B cell (primary cell): ENCODE results near the gene KEL. TPM values are rescaled to one million over a fixed set of nuclear protein-coding genes. Genes with fewer than 3 reads are reported as not detected.

Source experiments
- ATAC-seq: fragments of 200-7000 bp; cut with Tn5 transposase; one replicate; pipeline ENCODE4 v1.10.0; 2021; ENCODE audit warnings: low read depth, mild to moderate bottlenecking, moderate number of reproducible peaks, moderate library complexity
- CTCF ChIA-PET: fragments of 350-600 bp; sonication (Branson Sonifier 250); formaldehyde crosslinking; loops from one replicate; lab custom pipeline; 2021; ENCODE audit warnings: antibody characterized with exemption, inconsistent platforms; lab: Charles Lee
- POLR2A ChIA-PET: fragments of 350-600 bp; sonication (Branson Sonifier 250); formaldehyde crosslinking; loops from one replicate; lab custom pipeline; 2021; ENCODE audit warnings: antibody characterized with exemption; lab: Charles Lee
- DNase-seq: peaks from one replicate; pipeline ENCODE4 v3.0.0; 2013
- H2AFZ ChIP-seq: 2 replicates; pipeline ENCODE4 v1.6.1; 2012; ENCODE audit warnings: mild to moderate bottlenecking, low read depth, low read length; ENCODE audit not compliant: insufficient read depth, poor library complexity, severe bottlenecking
- H3K27ac ChIP-seq, 2 donors: 1 replicate in 1 of 2; 2 replicates in 1 of 2; pipeline ENCODE4 v1.5.1; 2012 to 2013; ENCODE audit warnings: low read length in 2 of 2, mild to moderate bottlenecking in 2 of 2, moderate library complexity in 1 of 2
- H3K27me3 ChIP-seq, 4 experiments: fragments of 200-600 bp in 1 of 4; sonication (generic) in 1 of 4; replicated peaks in 1 of 4; 1 replicate in 2 of 4; 2 replicates in 2 of 4; pipeline versions ENCODE4 v1.6.1 to v1.7.0; 2013 to 2016; ENCODE audit warnings: low read length in 3 of 4, mild to moderate bottlenecking in 2 of 4, mixed read lengths in 1 of 4, moderate library complexity in 1 of 4; ENCODE audit not compliant: insufficient read depth in 4 of 4, control insufficient read depth in 3 of 4; ENCODE audit errors: control extremely low read depth in 1 of 4
- H3K36me3 ChIP-seq, 2 experiments: replicated peaks in 1 of 2; 1 replicate in 1 of 2; 2 replicates in 1 of 2; pipeline versions ENCODE4 v1.6.1 to v1.7.1; 2013; ENCODE audit warnings: low read length in 1 of 2; ENCODE audit not compliant: insufficient read depth in 2 of 2, control insufficient read depth in 1 of 2; ENCODE audit errors: control extremely low read depth in 1 of 2, extremely low read depth in 1 of 2
- H3K4me1 ChIP-seq, 2 donors: fragments of 200-600 bp in 1 of 2; sonication (generic) in 1 of 2; 1 replicate in 1 of 2; 2 replicates in 1 of 2; pipeline versions ENCODE4 v1.5.1 to v1.6.1; 2013 to 2017; ENCODE audit warnings: low read length in 2 of 2; ENCODE audit not compliant: control insufficient read depth in 2 of 2, insufficient read depth in 2 of 2
- H3K4me2 ChIP-seq: replicated peaks from 2 replicates; pipeline ENCODE3; 2012; ENCODE audit warnings: mild to moderate bottlenecking, low read depth, low read length; ENCODE audit not compliant: poor library complexity, severe bottlenecking
- H3K4me3 ChIP-seq, 5 experiments: fragments of 200-600 bp in 1 of 5; sonication (generic) in 1 of 5; 1 replicate in 3 of 5; 2 replicates in 2 of 5; pipeline versions ENCODE4 v1.5.1 to v1.7.0; 2011 to 2016; ENCODE audit warnings: low read length in 4 of 5, mild to moderate bottlenecking in 4 of 5, low read depth in 2 of 5, control low read depth in 1 of 5, moderate library complexity in 1 of 5; ENCODE audit not compliant: insufficient read depth in 1 of 5; ENCODE audit errors: control extremely low read depth in 1 of 5, extremely low read depth in 1 of 5
- H3K79me2 ChIP-seq: fragments of 200-600 bp; sonication (generic); one replicate; pipeline ENCODE4 v1.6.0; 2016; ENCODE audit warnings: low read length; ENCODE audit not compliant: control insufficient read depth, insufficient read depth
- H3K9ac ChIP-seq: fragments of 200-600 bp; sonication (generic); 2 replicates; pipeline ENCODE4 v1.6.1; 2017; ENCODE audit warnings: mild to moderate bottlenecking, low read length, moderate library complexity
- H3K9me3 ChIP-seq, 3 donors: one replicate each; pipeline versions ENCODE4 v1.6.1 to v1.7.1; 2013; ENCODE audit warnings: low read length in 2 of 3; ENCODE audit not compliant: control insufficient read depth in 2 of 3, insufficient read depth in 1 of 3; ENCODE audit errors: control extremely low read depth in 1 of 3
- H4K20me1 ChIP-seq: 2 replicates; pipeline ENCODE4 v1.6.0; 2012; ENCODE audit warnings: mild to moderate bottlenecking, low read length; ENCODE audit not compliant: insufficient read depth, control insufficient read depth, poor library complexity, severe bottlenecking
- H3K27ac Mint-ChIP-seq: one replicate; pipeline ENCODE4 v1.8.0; 2021; ENCODE audit warnings: mixed read lengths
- H3K27me3 Mint-ChIP-seq: one replicate; pipeline ENCODE4 v1.8.0; 2021; ENCODE audit warnings: mixed read lengths
- H3K4me1 Mint-ChIP-seq: one replicate; pipeline ENCODE4 v1.8.0; 2021; ENCODE audit warnings: mixed read lengths
- H3K4me3 Mint-ChIP-seq: one replicate; pipeline ENCODE4 v1.8.0; 2021; ENCODE audit warnings: mixed read lengths
- H3K9me3 Mint-ChIP-seq: one replicate; pipeline ENCODE4 v1.8.0; 2022; ENCODE audit warnings: mixed read lengths; ENCODE audit not compliant: insufficient read depth
- CTCF ChIP-seq: fragments of 200-600 bp; IDR thresholded peaks from one replicate; pipeline ENCODE4 v1.8.0; 2022; ENCODE audit warnings: antibody characterized with exemption, mild to moderate bottlenecking
- WGBS: methylation state at CpG from one replicate; pipeline ENCODE4 v1.1.5; 2013; ENCODE audit warnings: missing lambda C conversion rate; ENCODE audit not compliant: insufficient coverage; 5-methylcytosine and 5-hydroxymethylcytosine counted together
- intact Hi-C: fragments of 100-400 bp; cut with micrococcal nuclease; formaldehyde crosslinking; loops from one replicate; pipeline ENCODE4 v1.10.0; 2022
- polyA plus RNA-seq: library from polyadenylated mRNA; depleted of rRNA; stranded (reverse); fragments of >200 nt; gene quantifications from 2 replicates; pipeline ENCODE4 v1.2.3, GENCODE V29; 2012
- total RNA-seq, 2 donors: library from RNA; stranded (reverse); fragments of 120-200 nt in 1 of 2; gene quantifications; 1 replicate in 1 of 2; 2 replicates in 1 of 2; pipeline versions ENCODE4 v1.2.3 to v1.2.4, GENCODE V29; 2013 to 2022

The KEL gene
- total and polyA plus RNA-seq, 2 donors (not counting 1 experiment from before 2014, with no cell fraction given): 0.27 to 0.71 TPM

- no peak overlapping the region for H2AFZ ChIP-seq
- WGBS: 98% methylated on average over 5 of the region's 10 CpGs
- ChIA-PET CTCF (no interaction called here), POLR2A (no interaction called here)
- H3K36me3 ChIP-seq: no peaks in the 10 kb centered on the region
- no peak overlapping the region for H3K4me3 ChIP-seq
- Mint-ChIP-seq H3K4me1 (no peaks in the 10 kb centered on the region), H3K27me3 (peaks cover 28% of the 10 kb centered on the region), H3K4me3 (no peak overlapping the region), H3K27ac (no peak overlapping the region), H3K9me3 (no peaks in the 10 kb centered on the region)
- intact Hi-C loops: no loop called here
- no peak for TF ChIP-seq CTCF
- no peaks in the 10 kb centered on the region for H3K4me1 ChIP-seq
- ATAC-seq (no peak), DNase-seq (no peak)
- H3K27ac ChIP-seq: no peak overlapping the region
- no peak overlapping the region for H3K9ac ChIP-seq
- H3K4me2 ChIP-seq: no peak overlapping the region
- H3K79me2 ChIP-seq: no peaks in the 10 kb centered on the region
- no peaks in the 10 kb centered on the region for H4K20me1 ChIP-seq
- H3K27me3 ChIP-seq: peaks cover 0 to 4% (median 0%) of the 10 kb centered on the region in 4 experiments
- H3K9me3 ChIP-seq: no peaks in the 10 kb centered on the region
These were observed 70.6 kb downstream of the KEL start for GRCh38 chr7:142891490-142892082.

Other genes with a start within 250 kb of the KEL start
- not detected in 2 replicates for gene PRSS1, start 212.9 kb downstream of the KEL start, total RNA-seq
- 0.20 TPM in 1 of 2 replicates, not detected in the other for gene PRSS1, start 212.9 kb downstream of the KEL start, polyA plus RNA-seq
- gene PRSS2, start 191.4 kb downstream of the KEL start, total RNA-seq: not detected in 2 replicates
- 0.20 TPM in 1 of 2 replicates, not detected in the other for gene PRSS2, start 191.4 kb downstream of the KEL start, polyA plus RNA-seq
- gene EPHB6, start 107.3 kb downstream of the KEL start, total RNA-seq: 63.0 and 69.6 TPM in 2 replicates
- 34.9 and 65.3 TPM in 2 replicates for gene EPHB6, start 107.3 kb downstream of the KEL start, polyA plus RNA-seq
- gene TRPV6, start 76.6 kb downstream of the KEL start, total RNA-seq: not detected in 2 replicates
- gene TRPV6, start 76.6 kb downstream of the KEL start, polyA plus RNA-seq: not detected in 2 replicates
- not detected in 2 replicates for gene TRPV5, start 28.6 kb downstream of the KEL start, total RNA-seq
- 0.03 TPM in 1 of 2 replicates, not detected in the other for gene TRPV5, start 28.6 kb downstream of the KEL start, polyA plus RNA-seq
- gene LLCFC1, start 22.9 kb downstream of the KEL start, total RNA-seq: not detected in 2 replicates
- gene LLCFC1, start 22.9 kb downstream of the KEL start, polyA plus RNA-seq: not detected in 2 replicates
- not detected in 2 replicates for gene OR9A2, start 64.8 kb upstream of the KEL start, total RNA-seq
- gene OR9A2, start 64.8 kb upstream of the KEL start, polyA plus RNA-seq: not detected in 2 replicates
- not detected in 2 replicates for gene OR6V1, start 90.0 kb upstream of the KEL start, total RNA-seq
- gene OR6V1, start 90.0 kb upstream of the KEL start, polyA plus RNA-seq: not detected in 2 replicates
- gene PIP, start 169.7 kb upstream of the KEL start, total RNA-seq: not detected in 2 replicates
- gene PIP, start 169.7 kb upstream of the KEL start, polyA plus RNA-seq: not detected in 2 replicates
- not detected in 2 replicates for gene TAS2R39, start 221.1 kb upstream of the KEL start, total RNA-seq
- not detected in 2 replicates for gene TAS2R39, start 221.1 kb upstream of the KEL start, polyA plus RNA-seq